ENCODE data around the gene PCDHB1.
"Not testable (repeated sequence)": the region's sequence is repeated elsewhere in the genome, so short reads cannot be mapped to it uniquely, and the experiment has no call there.

PCDHB1 gene

GRCh38 chr5:141082228-141082627, 31.1 kb downstream of the PCDHB1 start:
- no peak for DNase-seq

- DNase-seq, result peak; percentile 15 to 19
Measured at GRCh38 chr5:141084487-141084989, 33.4 kb downstream of the PCDHB1 start.

DNA sequence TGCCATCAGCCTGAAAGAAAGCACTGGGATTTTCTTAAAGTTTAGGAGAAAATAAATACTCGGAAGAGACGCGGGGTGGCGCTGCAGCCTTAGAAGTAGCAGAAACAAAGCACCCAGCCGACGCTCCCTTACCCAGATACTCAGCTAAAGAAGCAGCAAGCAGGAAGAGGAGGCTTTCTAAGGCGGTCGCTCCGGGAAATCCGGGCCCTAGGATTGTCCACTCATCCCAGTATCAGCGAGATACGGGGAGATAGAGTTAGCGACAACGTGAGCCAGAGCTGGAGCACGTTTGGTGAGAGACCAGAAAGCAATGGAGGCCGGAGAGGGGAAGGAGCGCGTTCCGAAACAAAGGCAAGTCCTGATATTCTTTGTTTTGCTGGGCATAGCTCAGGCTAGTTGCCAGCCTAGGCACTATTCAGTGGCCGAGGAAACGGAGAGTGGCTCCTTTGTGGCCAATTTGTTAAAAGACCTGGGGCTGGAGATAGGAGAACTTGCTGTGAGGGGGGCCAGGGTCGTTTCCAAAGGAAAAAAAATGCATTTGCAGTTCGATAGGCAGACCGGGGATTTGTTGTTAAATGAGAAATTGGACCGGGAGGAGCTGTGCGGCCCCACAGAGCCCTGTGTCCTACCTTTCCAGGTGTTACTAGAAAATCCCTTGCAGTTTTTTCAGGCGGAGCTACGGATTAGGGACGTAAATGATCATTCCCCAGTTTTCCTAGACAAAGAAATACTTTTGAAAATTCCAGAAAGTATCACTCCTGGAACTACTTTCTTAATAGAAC, 43.5 kb downstream of the PCDHB1 start, which contains the start of gene PCDHB2:
Gene PCDHB2, plus strand, starts transcription at position 135 of the 782 bp plus-strand sequence. Its CDS starts 176 bp downstream, at position 311.
- no peak for DNase-seq

- no peak for DNase-seq
Measured at GRCh38 chr5:141095263-141095641, 44.1 kb downstream of the PCDHB1 start.

- DNase-seq, result not testable (repeated sequence)
Measured at GRCh38 chr5:141096181-141096580, 45.0 kb downstream of the PCDHB1 start.

DNA sequence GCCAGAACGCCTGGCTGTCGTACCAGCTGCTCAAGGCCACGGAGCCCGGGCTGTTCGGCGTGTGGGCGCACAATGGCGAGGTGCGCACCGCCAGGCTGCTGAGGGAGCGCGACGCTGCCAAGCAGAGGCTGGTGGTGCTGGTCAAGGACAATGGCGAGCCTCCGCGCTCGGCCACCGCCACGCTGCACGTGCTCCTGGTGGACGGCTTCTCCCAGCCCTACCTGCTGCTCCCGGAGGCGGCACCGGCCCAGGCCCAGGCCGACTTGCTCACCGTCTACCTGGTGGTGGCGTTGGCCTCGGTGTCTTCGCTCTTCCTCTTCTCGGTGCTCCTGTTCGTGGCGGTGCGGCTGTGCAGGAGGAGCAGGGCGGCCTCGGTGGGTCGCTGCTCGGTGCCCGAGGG, 45.4 kb downstream of the PCDHB1 start:
- not testable (repeated sequence) for DNase-seq

DNA sequence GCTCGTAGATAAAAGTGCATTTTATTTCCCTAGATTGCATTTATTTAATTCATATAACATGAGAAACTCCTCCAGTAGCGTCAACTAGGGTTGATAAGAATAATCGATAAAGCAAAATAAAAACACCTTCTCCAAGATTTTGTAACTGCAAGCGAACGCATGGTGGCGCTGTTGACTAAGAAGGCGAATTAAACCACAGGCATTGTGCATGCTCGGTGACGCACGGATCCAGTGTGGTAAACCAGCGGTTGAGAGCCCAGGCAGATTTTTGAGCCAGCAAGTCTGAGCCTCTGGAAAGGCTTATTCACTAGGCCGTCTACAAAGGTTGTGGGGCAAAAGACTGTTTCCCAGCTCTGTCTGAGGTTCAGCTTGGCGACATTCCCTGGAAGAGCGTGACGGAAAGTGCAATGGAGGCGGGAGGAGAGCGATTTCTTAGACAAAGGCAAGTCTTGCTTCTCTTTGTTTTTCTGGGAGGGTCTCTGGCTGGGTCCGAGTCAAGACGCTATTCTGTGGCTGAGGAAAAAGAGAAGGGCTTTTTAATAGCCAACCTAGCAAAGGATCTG, 49.1 kb downstream of the PCDHB1 start, which contains the start of gene PCDHB3:
Gene PCDHB3, plus strand, starts transcription at position 231 of the 563 bp plus-strand sequence. Its CDS starts 177 bp downstream, at position 408.
- peak in 1 of 2 experiments; percentile 10 for DNase-seq

DNA sequence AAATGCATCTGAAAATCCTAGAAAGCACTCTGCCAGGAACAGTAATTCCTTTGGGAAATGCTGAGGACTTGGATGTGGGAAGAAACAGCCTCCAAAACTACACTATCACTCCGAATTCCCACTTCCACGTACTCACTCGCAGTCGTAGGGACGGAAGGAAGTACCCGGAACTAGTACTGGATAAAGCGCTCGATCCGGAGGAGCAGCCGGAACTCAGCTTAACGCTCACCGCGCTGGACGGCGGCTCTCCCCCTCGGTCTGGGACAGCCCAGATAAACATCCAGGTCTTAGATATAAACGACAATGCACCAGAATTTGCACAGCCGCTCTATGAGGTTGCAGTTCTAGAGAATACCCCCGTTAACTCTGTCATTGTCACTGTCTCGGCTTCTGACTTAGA, 49.9 kb downstream of the PCDHB1 start:
- no peak for DNase-seq

GRCh38 chr5:141102070-141102469, 50.9 kb downstream of the PCDHB1 start:
- DNase-seq, result not testable (repeated sequence)

GRCh38 chr5:141102471-141102870, 51.3 kb downstream of the PCDHB1 start:
- DNase-seq, result not testable (repeated sequence)

DNA sequence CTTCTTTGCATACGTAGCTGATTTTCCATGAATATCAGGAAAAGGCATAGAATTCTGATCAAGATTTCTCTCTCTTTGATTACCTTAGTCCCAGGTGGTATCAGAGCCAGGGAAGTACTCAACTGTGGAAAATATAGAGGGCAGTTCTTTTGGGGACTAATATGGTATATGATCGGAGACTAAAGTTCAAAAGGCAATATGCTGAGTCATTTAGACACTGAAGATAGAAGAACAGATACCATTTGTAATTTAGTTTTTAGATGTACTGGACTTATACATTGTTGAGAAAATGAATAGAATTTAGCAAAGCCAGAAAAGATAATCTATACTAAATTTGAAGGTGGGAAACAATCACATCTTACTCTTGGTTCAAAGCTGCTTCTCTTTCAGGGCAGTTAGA, 54.2 kb downstream of the PCDHB1 start:
- DNase-seq, result no peak

Data from activated CD4-positive, alpha-beta T cell treated with anti-CD3 and anti-CD28 coated beads, Interleukin-2, amount 50 U/mL, for 4 hours (primary cell).